ENCODE data around the gene RRAS2. TPM values are rescaled to one million over a fixed set of nuclear protein-coding genes. Genes with fewer than 3 reads are reported as not detected.

RRAS2 gene
- polyA plus RNA-seq, 3 donors = 0.19 to 0.31 TPM; not detected in 1

DNA sequence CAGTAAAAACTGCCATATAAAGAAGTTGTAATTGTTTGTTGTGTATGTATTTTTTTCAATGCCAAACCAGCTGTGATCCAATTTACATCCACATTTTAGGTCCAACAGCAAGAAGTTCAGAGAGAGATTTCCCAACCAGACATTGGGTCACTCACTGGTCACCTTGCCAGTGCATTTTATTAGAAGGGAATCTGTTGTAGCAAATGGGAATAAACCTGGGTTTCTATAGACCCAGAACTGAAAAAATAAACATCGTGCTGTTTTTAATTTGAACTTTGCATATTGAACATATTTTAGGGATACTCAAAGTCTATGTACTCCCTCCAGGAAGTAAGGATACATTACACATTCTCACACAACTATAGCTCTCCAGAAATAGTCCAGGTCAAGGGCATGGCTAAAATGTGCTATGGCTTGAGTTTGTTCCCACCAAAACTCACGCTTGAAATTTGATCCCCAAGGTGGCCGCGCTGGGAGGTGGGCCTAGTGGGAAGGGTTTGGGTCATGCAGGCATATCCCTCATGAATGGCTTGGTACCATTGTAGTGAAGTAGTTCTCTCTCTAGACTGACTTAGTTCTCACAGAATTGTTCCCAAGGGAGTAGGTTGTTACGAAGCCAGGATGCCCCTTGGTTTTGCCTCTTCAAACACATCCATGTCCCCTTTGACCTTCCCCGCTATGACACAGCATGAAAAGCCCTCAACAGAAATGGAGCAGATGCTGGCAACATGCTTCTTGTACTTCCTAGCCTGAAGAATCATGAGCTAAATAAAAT lies 90.9 kb downstream of the RRAS2 start:
- intact Hi-C loops (cut with micrococcal nuclease) = no loop called here
- Histone ChIP-seq H3K27me3 (ENCODE audit: control insufficient read depth in 2 of 2, insufficient read depth in 2 of 2, low read length in 2 of 2) (peaks cover 3 to 5% of the 10 kb centered on the region in 2 donors), H3K79me2 (ENCODE audit: insufficient read depth, low read length) (no peaks in the 10 kb centered on the region), H3K27ac (ENCODE audit: low read depth in 1 of 2, low read length in 2 of 2) (no peak overlapping the region), H3K36me3 (replicated peaks in 1 of 2; ENCODE audit: control insufficient read depth in 1 of 2, insufficient read depth in 2 of 2, low read length in 2 of 2) (no peaks in the 10 kb centered on the region), H3K4me3 (replicated peaks in 1 of 3; ENCODE audit: low read depth in 2 of 3, low read length in 3 of 3) (no peak overlapping the region), H4K20me1 (ENCODE audit: insufficient read depth, low read length) (no peaks in the 10 kb centered on the region), H3K4me1 (ENCODE audit: control insufficient read depth in 1 of 2, insufficient read depth in 2 of 2, low read length in 2 of 2) (peaks cover 17 to 20% of the 10 kb centered on the region in 2 donors), H3K9ac (ENCODE audit: insufficient read depth, low read length, poor library complexity, severe bottlenecking) (no peak overlapping the region), H3K9me3 (replicated peaks in 1 of 2; ENCODE audit: control insufficient read depth in 1 of 2, insufficient read depth in 1 of 2, low read length in 2 of 2) (no peaks in the 10 kb centered on the region), H2AFZ (ENCODE audit: insufficient read depth, low read depth, low read length, poor library complexity, severe bottlenecking) (no peak overlapping the region), H3K4me2 (replicated peaks; ENCODE audit: extremely low read depth, low read length, poor library complexity, severe bottlenecking) (no peak overlapping the region)
- peaks cover 0 to 2% of the 10 kb centered on the region in 2 donors for H3K36me3 Mint-ChIP-seq
- 100% methylated on average over 3 of the region's 6 CpGs for WGBS (ENCODE audit: insufficient coverage)
- H3K9me3 Mint-ChIP-seq = no peaks in the 10 kb centered on the region
- no peak overlapping the region for H3K4me3 Mint-ChIP-seq
- peaks cover 21% of the 10 kb centered on the region for H3K4me1 Mint-ChIP-seq
- peaks cover 13 to 21% (median 13%) of the 10 kb centered on the region in 3 donors for H3K27me3 Mint-ChIP-seq (ENCODE audit: low read depth in 3 of 3)
- no peak for DNase-seq
- no peak for TF ChIP-seq CTCF (IDR thresholded peaks at IDR 0.05)
- H3K27ac Mint-ChIP-seq = peak overlapping the region in 1 of 7 donors; percentile 7

GRCh38 chr11:14266622-14267021 lies 92.4 kb downstream of the RRAS2 start:
- no peak for DNase-seq
- no peaks in the 10 kb centered on the region for H3K79me2 ChIP-seq (ENCODE audit: insufficient read depth, low read length)
- no peak for TF ChIP-seq CTCF (IDR thresholded peaks at IDR 0.05)
- H2AFZ ChIP-seq (ENCODE audit: insufficient read depth, low read depth, low read length, poor library complexity, severe bottlenecking) = no peak overlapping the region
- H4K20me1 ChIP-seq (ENCODE audit: insufficient read depth, low read length) = no peaks in the 10 kb centered on the region
- no CpG with 5 or more reads among the region's 1 CpG for WGBS (ENCODE audit: insufficient coverage)
- Mint-ChIP-seq H3K9me3 (peaks cover 0 to 1% (median 0%) of the 10 kb centered on the region in 7 donors), H3K36me3 (no peaks in the 10 kb centered on the region), H3K27me3 (ENCODE audit: low read depth in 3 of 3) (peaks cover 12 to 18% (median 15%) of the 10 kb centered on the region in 3 donors), H3K4me3 (no peak overlapping the region), H3K27ac (no peak overlapping the region), H3K4me1 (peaks cover 13% of the 10 kb centered on the region)
- no peaks in the 10 kb centered on the region for H3K36me3 ChIP-seq (replicated peaks in 1 of 2; ENCODE audit: control insufficient read depth in 1 of 2, insufficient read depth in 2 of 2, low read length in 2 of 2)
- H3K27me3 ChIP-seq (ENCODE audit: control insufficient read depth in 2 of 2, insufficient read depth in 2 of 2, low read length in 2 of 2) = peaks cover 3 to 5% of the 10 kb centered on the region in 2 donors
- H3K9ac ChIP-seq (ENCODE audit: insufficient read depth, low read length, poor library complexity, severe bottlenecking) = no peak overlapping the region
- H3K4me3 ChIP-seq (replicated peaks in 1 of 3; ENCODE audit: low read depth in 2 of 3, low read length in 3 of 3) = no peak overlapping the region
- H3K27ac ChIP-seq (ENCODE audit: low read depth in 1 of 2, low read length in 2 of 2) = no peak overlapping the region
- H3K4me2 ChIP-seq (replicated peaks; ENCODE audit: extremely low read depth, low read length, poor library complexity, severe bottlenecking) = no peak overlapping the region
- intact Hi-C loops (cut with micrococcal nuclease) = no loop called here
- H3K9me3 ChIP-seq (replicated peaks in 1 of 2; ENCODE audit: control insufficient read depth in 1 of 2, insufficient read depth in 1 of 2, low read length in 2 of 2) = no peaks in the 10 kb centered on the region
- peaks cover 12 to 15% of the 10 kb centered on the region in 2 donors for H3K4me1 ChIP-seq (ENCODE audit: control insufficient read depth in 1 of 2, insufficient read depth in 2 of 2, low read length in 2 of 2)

All from CD14-positive monocyte (primary cell).